OCI-LY7 (cell line): ENCODE results near the gene KIAA0930. TPM values are rescaled to one million over a fixed set of nuclear protein-coding genes. Genes with fewer than 3 reads are reported as not detected.

Experiments
- BruUV-seq: library from RNA; stranded (reverse); fragments of 400-500 nt; replicated peaks from 2 replicates; lab custom pipeline; 2021; lab: Mats Ljungman, UMichigan
- CTCF ChIA-PET: fragments of 300-600 bp; sonication (Branson Sonifier 250); formaldehyde crosslinking; loops from one replicate; lab custom pipeline; 2022; ENCODE audit warnings: antibody characterized with exemption; ENCODE audit not compliant: unreplicated experiment; lab: Charles Lee
- POLR2A ChIA-PET: fragments of 300-600 bp; sonication (Branson Sonifier 250); formaldehyde crosslinking; loops from one replicate; lab custom pipeline; 2022; ENCODE audit warnings: antibody characterized with exemption; lab: Charles Lee
- DNase-seq: peaks from one replicate; pipeline ENCODE4 v3.0.0-alpha.2; 2015; ENCODE audit warnings: low spot score
- H2AFZ ChIP-seq: fragments of 200-600 bp; sonication (generic), shearing (Covaris generic); 2 replicates; pipeline ENCODE4 v1.6.1; 2014; ENCODE audit warnings: mild to moderate bottlenecking, antibody characterized with exemption, low read length, moderate library complexity
- H3K27ac ChIP-seq: fragments of 200-600 bp; sonication (generic); 2 replicates; pipeline ENCODE4 v1.5.1; 2014; ENCODE audit warnings: mixed run types, low read depth, mild to moderate bottlenecking, moderate library complexity, low read length, inconsistent platforms; ENCODE audit not compliant: poor library complexity, severe bottlenecking
- H3K36me3 ChIP-seq: fragments of 200-600 bp; sonication (generic); 2 replicates; pipeline ENCODE4 v1.6.1; 2014; ENCODE audit warnings: mild to moderate bottlenecking, antibody characterized with exemption, low read length, moderate library complexity, mixed read lengths; ENCODE audit not compliant: insufficient read depth
- H3K4me1 ChIP-seq: fragments of 200-600 bp; sonication (generic); 2 replicates; pipeline ENCODE4 v1.5.1; 2014; ENCODE audit warnings: mild to moderate bottlenecking, low read length; ENCODE audit not compliant: insufficient read depth, poor library complexity, severe bottlenecking
- H3K4me2 ChIP-seq: fragments of 200-600 bp; sonication (generic); 2 replicates; pipeline ENCODE4 v1.6.1; 2014; ENCODE audit warnings: mild to moderate bottlenecking, low read length
- H3K4me3 ChIP-seq: fragments of 200-600 bp; sonication (generic); 2 replicates; pipeline ENCODE4 v1.5.1; 2014; ENCODE audit warnings: mild to moderate bottlenecking, low read depth, low read length; ENCODE audit not compliant: poor library complexity, severe bottlenecking
- H3K79me2 ChIP-seq: fragments of 200-600 bp; sonication (generic); 2 replicates; pipeline ENCODE4 v1.6.1; 2016; ENCODE audit warnings: low read depth, mild to moderate bottlenecking, low read length, moderate library complexity, mixed read lengths; ENCODE audit not compliant: insufficient read depth
- H3K9me2 ChIP-seq: fragments of 200-600 bp; sonication (generic); 2 replicates; pipeline ENCODE4 v1.6.1; 2016; ENCODE audit warnings: mild to moderate bottlenecking, low read length, mixed read lengths; ENCODE audit not compliant: insufficient read depth
- H3K9me3 ChIP-seq: fragments of 200-600 bp; sonication (generic); 2 replicates; pipeline ENCODE4 v1.6.1; 2014; ENCODE audit warnings: mild to moderate bottlenecking, mixed run types, low read length, mixed read lengths
- H4K20me1 ChIP-seq: fragments of 200-600 bp; sonication (generic); 2 replicates; pipeline ENCODE4 v1.6.1; 2014; ENCODE audit warnings: mild to moderate bottlenecking, antibody characterized with exemption, low read length, moderate library complexity, mixed read lengths; ENCODE audit not compliant: insufficient read depth
- EZH2phosphoT487 ChIP-seq: fragments of 200-600 bp; sonication (generic); IDR thresholded peaks from 2 replicates; pipeline ENCODE4 v1.6.1; 2018; ENCODE audit warnings: low read depth, borderline replicate concordance, mild to moderate bottlenecking, mixed run types, antibody characterized with exemption, low read length, moderate library complexity, mixed read lengths
- intact Hi-C: fragments of 100-400 bp; cut with micrococcal nuclease; formaldehyde crosslinking; loops from one replicate; pipeline ENCODE4 v1.10.0; 2022; ENCODE audit not compliant: unreplicated experiment
- total RNA-seq, 2 experiments: library from RNA; depleted of rRNA in 1 of 2; stranded (reverse); fragments of >200 nt in 1 of 2; shearing (Covaris generic) in 1 of 2; gene quantifications; 2 replicates each; pipeline ENCODE4 v1.2.3, GENCODE V29; 2014 to 2022
- TF ChIP-seq, protein P1 (sequence below): fragments of 200-600 bp; sonication (generic); conservative IDR thresholded peaks from 2 replicates; pipeline ENCODE4 v1.5.1; 2014; ENCODE audit warnings: mild to moderate bottlenecking, antibody characterized with exemption, low read length, moderate library complexity, mixed read lengths

Gene KIAA0930
- total RNA-seq, 2 experiments from 2014 or later: 80.7 to 93.9 TPM

DNA sequence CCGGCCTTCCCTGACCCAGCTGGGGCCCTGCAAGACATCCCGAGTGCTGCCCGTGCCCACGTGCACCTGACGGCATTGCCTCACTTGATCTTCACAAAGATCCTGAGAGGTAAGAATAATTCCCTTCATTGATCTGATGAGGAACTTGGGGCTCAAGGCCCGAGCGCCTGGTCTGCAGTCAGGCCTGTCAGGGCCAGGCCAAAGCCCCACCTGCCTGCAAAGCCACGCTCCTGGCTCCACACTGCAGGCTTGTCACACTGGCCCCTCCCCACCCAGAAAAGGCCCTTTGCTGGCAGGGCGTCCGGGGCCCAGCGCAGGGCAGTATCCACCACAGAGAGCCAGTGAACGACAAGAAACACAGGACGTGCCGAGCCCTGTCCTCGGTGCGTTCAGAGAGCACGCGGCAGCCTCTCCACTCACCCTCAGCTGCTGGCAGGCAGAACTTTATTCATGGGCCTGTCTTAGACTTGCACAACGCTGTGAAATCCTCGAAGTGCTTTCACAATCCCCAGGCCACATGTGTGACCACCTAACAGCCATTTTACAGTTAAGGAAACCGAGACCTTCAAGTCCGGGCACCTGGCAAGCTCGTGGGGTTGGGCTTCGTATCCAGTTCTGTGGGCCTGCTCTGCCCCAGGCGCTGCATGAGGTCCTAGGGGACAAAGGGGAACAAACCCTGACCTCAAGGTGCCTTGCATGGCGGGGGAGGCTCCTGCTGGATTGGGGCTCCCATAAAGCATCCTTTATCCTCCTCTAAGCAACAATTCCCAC, 14.8 kb downstream of the KIAA0930 start:
- peaks cover 34% of the 10 kb centered on the region for H3K79me2 ChIP-seq
- peaks cover 2% of the 10 kb centered on the region; the same call in 1 of the 2 replicates for H3K36me3 ChIP-seq
- no peak overlapping the region for H3K4me2 ChIP-seq
- H3K4me1 ChIP-seq: peaks cover 31% of the 10 kb centered on the region
- no peak overlapping the region for H3K4me3 ChIP-seq
- H3K9me2 ChIP-seq: no peaks in the 10 kb centered on the region
- intact Hi-C loops: no loop called here
- no peaks in the 10 kb centered on the region for H4K20me1 ChIP-seq
- no peak for DNase-seq
- ChIA-PET POLR2A (interaction anchor here (0.6 to 0.7 kb wide), 2 partner anchors 45 to 510 kb away, joined by 3 read pairs; no protein-coding TSS in a partner anchor), CTCF (no interaction called here)
- no peak overlapping the region for H2AFZ ChIP-seq
- H3K9me3 ChIP-seq: no peaks in the 10 kb centered on the region
- TF ChIP-seq EZH2phosphoT487: no peak
- TF ChIP-seq, protein P1, sequence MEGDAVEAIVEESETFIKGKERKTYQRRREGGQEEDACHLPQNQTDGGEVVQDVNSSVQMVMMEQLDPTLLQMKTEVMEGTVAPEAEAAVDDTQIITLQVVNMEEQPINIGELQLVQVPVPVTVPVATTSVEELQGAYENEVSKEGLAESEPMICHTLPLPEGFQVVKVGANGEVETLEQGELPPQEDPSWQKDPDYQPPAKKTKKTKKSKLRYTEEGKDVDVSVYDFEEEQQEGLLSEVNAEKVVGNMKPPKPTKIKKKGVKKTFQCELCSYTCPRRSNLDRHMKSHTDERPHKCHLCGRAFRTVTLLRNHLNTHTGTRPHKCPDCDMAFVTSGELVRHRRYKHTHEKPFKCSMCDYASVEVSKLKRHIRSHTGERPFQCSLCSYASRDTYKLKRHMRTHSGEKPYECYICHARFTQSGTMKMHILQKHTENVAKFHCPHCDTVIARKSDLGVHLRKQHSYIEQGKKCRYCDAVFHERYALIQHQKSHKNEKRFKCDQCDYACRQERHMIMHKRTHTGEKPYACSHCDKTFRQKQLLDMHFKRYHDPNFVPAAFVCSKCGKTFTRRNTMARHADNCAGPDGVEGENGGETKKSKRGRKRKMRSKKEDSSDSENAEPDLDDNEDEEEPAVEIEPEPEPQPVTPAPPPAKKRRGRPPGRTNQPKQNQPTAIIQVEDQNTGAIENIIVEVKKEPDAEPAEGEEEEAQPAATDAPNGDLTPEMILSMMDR: no peak
- H3K27ac ChIP-seq: no peak overlapping the region
- BruUV-seq: no TSS peak

DNA sequence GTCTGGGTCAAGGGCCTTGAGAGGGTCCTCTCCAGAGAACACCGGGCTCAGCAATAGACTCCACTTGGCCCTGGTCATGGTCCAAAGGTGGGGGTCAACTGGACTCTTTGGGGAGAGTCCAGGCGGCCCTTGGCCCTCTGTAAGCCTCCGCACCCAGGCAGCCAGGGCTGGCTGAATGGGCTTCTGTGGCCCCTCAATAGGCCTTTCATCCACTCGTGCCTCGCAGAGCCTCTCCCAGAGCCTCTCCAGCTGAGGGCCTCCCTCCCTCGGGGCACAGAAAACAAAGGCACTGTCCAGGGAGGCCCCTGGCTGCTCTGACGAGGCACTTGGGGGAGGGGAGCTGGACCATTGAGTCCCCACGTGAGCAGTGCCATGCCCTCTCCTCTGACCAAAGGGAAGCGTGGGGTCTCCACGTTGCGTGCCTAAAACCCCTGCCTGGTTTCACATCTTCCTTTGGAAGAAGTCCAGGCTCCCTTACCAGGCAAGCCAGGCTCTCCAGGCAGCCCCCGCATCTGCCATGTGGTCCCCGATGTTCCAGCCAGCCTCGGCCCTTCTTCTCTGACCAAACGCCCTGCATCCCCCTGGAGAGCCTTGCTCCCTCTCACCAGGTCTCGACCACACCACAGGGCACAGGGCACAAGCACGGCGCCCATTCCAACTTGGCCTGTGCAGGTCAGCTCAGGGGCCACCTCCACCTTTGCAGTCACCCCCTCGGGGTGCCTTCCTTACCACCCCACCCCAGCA, 15.5 kb downstream of the KIAA0930 start:
- CTCF ChIA-PET: no interaction called here

More for the DNA sequence above, 15.5 kb downstream of the KIAA0930 start:
- H3K27ac ChIP-seq: no peak overlapping the region
- H3K9me2 ChIP-seq: no peaks in the 10 kb centered on the region
- POLR2A ChIA-PET: no interaction called here
- H4K20me1 ChIP-seq: no peaks in the 10 kb centered on the region
- H3K4me2 ChIP-seq: no peak overlapping the region
- H3K4me3 ChIP-seq: no peak overlapping the region
- H3K4me1 ChIP-seq: peaks cover 33% of the 10 kb centered on the region
- no peak overlapping the region for H2AFZ ChIP-seq
- H3K9me3 ChIP-seq: no peaks in the 10 kb centered on the region
- TF ChIP-seq EZH2phosphoT487: no peak
- TF ChIP-seq, protein P1: no peak
- no peak for DNase-seq
- peaks cover 41% of the 10 kb centered on the region for H3K79me2 ChIP-seq
- intact Hi-C loops: no loop called here
- H3K36me3 ChIP-seq: peaks cover 2% of the 10 kb centered on the region; the same call in 1 of the 2 replicates
- no TSS peak for BruUV-seq
